Stimulated activated CD4-positive, alpha-beta T cell treated with anti-CD3 and anti-CD28 coated beads, Interleukin-2, amount 100 ng/mL, for 48 hours (primary cell): Measurements from ENCODE around the gene SMYD3.
"Not testable (repeated sequence)": the region's sequence is repeated elsewhere in the genome, so short reads cannot be mapped to it uniquely, and the experiment has no call there.

Experiments used
- DNase-seq, 2 donors: peaks; one replicate each; pipeline ENCODE4 v3.0.0-alpha.2; 2020

The SMYD3 gene

DNA sequence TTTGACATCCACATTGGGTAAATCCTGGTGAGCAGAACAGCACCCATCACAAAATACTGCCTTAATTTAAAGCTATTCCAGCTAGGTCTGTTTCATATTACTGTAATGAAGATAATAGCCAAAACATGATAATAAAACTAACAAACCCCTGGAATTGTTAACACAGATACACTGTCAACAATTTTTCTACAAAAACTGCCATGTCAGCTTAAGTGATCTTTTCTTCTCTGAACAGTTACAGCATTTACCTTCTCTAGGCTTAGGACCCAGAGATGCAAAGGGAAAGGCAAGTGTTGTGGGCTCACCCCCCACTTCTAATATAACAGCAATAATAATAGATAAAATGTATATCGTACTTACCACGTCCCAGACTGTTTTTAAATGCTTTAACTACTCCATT lies 92.1 kb downstream of the SMYD3 start:
- no peak for DNase-seq

DNA sequence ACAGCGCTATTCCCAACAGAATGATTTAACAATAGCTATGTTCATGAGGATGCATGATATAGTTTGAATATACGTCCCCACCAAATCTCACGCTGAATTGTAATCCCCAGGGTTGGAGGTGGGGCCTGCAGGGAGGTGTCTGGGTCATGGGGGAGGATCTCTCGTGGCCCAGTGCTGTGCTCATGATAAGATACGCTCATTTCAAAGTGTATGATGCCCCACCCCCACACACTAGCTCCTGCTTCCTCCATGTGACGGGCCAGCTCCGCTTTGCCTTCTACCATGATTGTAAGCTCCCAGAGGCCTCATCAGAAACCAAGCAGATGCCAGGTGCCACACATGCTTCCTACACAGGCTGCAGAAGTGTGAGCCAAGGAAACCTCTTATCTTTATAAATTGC lies 93.6 kb downstream of the SMYD3 start:
- no peak for DNase-seq

DNA sequence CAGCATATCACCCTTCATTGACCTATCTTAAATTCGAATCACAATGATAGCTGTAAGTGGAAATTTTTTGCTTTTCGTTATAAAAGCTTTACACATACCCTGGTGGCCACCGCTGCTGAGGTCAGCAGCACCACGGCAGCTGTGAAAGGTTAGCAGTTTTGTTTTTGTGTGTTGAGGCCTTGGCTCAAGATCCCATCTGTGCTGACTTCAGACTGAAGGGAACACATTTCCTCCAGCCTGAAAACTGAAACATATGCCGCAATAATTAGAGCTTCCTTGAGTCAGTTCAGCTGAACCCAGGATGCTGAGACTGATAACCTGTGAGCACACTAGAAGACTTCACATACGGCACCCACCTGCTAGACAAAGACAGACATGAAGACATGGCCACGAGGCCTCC lies 103.0 kb downstream of the SMYD3 start:
- no peak for DNase-seq

DNA sequence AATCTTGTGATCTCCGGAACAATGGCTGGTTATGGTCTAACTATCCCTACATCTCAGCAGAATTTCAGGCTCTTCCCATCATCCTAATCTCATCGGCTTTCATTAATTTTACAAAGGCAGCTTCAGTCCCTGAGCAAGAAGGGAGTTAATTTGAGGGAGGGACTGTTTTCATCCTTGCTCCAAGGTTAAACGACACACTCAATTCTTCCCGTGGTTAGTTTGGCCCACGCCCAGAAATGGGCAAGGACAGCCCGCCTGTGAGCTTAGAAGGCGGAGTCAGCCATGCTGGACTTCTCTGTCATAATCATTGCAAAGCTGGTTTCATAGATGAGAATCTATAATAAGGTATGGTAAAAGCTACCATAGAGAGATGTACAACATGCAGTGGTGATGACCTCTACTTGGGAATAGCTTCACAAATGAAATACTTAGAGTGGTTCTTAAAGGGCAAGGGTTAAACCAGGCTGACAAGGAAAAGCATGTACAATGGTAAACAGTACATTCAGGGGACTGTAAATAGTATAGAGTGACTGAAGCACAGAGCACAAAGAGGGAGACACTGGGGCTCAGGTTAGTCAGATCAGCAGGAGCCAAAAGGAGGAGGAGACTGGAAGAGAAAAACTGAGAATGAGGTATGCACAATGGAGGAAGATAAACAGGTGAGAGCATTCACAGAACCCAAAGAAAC lies 108.8 kb downstream of the SMYD3 start:
- DNase-seq = no peak

DNA sequence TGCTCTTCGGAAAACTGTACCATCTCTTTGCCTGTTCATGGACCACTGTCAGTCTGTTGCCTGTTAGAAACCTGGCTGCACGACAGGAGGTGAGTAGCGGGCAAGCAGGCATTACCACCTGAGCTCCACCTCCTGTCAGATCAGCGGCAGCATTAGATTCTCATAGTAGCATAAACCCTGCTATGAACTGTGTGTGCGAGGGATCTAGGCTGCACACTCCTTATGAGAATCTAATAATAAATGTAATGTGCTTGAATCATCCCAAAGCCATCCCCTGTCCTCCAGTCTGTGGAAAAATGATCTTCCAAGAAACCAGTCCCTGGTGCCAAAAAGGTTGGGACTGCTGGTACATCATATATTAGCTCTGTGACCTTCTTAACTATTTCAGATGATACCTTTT lies 110.0 kb downstream of the SMYD3 start:
- DNase-seq = no peak

DNA sequence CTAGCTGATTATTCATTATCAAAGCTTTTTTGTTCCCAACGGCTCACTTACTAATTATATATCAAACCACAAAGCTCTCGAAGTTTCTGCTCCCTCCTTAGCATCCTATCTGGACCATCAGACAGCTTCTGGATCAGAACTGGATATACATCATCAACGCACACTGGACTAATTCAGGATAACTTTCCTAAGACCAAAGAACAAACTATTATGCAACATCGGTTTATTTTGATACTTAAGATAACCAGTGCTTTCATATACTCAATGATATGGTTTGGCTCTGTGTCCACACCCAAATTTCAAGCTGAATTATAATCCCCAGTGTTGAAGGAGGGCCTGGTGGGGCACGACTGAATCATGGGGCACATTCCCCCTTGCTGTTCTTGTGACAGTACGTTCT lies 110.8 kb downstream of the SMYD3 start:
- DNase-seq = no peak

DNA sequence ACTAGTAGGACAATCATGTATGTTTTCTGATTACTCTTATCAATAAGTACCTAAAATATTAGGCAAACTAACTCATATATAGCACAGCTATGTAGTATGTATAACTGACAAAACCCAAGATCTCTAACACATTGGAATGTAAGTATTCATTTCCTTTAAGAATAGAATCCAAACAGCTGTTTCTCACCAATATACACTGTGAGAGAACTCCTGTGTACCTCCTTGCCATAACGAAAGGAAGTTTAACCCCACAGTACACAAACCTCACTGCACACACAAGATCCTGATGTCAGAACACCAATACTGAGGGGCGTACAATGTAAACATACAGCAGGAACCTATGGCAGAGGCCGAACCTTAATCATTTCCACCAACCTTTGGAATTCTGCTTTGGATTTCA lies 113.0 kb downstream of the SMYD3 start:
- DNase-seq = no peak

DNA sequence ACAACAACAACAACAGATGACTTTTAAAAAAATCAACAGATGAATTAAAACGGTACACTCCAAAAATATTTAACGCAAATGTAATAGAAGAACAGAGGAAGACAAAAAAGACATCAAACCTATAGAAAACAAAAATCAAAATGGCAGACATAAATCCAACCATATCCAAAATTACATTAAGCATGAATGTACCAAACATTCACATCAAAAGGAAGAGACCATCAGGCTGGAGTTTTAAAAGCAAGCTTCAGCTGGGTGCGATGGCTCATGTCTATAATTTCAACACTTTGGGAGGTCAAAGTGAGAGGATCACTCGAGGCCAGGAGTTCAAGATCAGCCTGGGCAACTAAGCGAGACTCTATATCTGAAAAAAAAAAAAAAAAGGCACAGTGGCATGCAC lies 116.2 kb downstream of the SMYD3 start:
- DNase-seq = no peak

DNA sequence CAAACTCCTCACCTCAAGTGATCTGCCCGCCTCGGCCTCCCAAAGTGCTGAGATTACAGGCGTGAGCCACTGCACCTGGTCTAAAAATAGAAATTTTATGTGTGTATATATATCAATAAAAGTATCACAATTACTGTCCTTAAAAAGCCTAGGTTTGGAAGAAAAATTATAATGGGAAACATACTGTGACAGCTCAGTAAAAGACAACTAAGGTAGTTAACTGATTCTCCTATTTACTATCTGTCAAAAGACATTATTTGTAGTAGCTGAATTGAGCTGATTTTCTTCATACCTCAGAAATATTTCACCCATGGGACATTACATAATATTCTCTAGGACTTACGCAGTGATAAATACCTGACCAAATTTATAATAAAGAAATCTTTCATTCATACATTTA lies 122.5 kb downstream of the SMYD3 start:
- no peak for DNase-seq

DNA sequence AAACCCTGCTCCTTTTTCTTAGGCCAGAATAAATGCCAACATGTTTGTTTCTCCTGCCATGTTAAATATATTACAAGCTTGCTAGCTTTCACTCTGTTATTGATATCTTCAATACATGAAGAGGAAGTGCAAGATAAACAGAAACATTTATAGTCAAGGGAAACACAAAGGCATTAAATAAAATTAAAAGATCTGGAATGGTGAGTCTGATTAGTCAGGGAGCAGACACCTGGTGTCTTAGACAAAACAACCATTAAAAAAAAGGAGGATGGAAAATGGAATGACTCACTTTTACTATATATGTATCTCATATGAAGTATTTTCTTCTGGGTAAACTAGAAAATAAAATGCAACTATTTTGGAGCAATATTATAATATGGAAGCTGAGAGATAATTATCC lies 123.3 kb downstream of the SMYD3 start:
- DNase-seq = no peak

DNA sequence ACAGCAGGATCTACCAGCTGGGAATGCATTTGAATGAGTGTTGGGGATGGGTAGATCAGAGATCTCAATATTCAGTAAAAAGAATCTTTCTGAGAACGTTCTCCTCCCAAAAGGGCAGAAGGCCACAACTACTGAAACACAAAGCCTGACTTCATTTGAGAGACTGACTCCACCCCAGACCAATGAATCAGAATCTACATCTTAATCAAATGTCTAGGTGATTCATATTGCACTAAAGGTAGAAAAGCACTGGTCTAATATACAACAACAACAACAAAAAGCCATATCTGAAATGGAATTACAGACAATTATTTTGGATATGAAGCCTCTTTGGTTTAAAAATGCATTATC lies 123.9 kb downstream of the SMYD3 start:
- no peak for DNase-seq

DNA sequence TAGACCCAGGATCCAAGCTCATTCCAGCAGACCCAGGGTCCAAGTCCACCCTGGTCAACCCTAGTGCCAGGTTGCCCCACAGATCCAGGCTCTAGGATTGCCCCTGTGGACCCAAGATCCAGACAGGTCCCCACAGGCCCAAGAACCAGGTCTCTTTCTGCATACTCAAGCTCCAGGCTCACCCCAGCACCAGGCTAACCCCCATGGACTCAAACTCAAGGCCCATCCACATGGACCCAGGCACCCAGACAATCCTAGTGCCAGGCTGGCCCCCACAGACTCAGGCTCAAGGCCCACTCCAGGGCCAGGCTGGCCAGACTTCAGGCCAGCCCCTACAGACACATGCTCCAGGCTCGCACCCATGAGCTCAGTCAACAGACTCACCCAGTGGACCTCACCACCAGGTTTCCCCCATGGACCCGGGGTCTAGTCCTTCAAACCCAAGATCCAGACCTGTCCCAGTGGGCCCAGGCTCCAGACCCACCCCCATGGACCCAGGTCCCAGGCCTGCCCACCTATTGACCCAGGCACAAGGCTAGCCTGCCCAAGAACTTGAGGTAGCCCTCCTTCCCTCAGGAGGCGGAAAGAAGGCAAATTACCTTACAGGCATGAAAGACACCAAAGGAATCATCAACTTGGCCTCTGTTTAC lies 124.4 kb downstream of the SMYD3 start:
- DNase-seq = no peak

DNA sequence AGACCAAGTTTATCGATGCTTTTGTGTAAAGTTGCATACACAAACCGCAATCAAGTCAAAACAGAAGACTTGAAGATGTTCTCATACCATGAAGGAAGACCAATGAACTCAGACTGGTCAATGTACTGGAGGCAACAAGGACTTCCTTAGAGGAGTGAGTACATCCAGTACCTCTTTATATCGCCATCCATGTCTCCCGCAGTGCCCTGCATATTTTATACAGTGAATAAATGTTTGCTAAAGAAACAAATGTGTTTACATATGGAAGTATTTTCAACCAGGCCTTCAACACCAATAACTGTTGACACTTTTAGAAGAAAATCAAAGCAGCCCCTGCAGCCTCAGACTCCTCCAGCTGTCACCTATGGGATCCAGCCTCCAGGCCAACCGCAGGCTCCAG lies 125.6 kb downstream of the SMYD3 start:
- DNase-seq = no peak

DNA sequence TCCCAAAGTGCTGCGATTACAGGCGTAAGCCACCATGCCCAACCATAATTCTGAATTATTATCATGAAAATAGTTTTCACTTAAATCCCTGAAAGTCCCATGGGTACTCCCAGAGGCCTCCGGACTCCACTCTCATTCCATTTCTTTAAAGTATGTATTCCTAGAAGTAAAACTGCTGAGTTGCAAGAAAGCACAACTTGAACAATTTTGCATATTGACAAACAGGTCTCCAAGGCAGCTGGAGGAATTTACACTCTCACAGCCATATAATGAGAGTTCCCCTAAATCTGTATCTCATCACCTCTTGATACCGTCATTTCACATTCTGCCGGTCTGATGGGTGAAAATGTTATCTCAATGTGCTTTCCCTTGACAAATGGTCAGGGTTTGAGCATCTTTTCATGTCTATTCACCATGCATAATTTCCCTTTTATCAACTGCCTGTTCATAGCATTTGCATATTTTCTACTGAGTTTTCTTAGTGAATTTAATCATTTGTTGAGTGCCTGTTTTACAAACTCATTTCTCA lies 129.4 kb downstream of the SMYD3 start:
- no peak for DNase-seq

DNA sequence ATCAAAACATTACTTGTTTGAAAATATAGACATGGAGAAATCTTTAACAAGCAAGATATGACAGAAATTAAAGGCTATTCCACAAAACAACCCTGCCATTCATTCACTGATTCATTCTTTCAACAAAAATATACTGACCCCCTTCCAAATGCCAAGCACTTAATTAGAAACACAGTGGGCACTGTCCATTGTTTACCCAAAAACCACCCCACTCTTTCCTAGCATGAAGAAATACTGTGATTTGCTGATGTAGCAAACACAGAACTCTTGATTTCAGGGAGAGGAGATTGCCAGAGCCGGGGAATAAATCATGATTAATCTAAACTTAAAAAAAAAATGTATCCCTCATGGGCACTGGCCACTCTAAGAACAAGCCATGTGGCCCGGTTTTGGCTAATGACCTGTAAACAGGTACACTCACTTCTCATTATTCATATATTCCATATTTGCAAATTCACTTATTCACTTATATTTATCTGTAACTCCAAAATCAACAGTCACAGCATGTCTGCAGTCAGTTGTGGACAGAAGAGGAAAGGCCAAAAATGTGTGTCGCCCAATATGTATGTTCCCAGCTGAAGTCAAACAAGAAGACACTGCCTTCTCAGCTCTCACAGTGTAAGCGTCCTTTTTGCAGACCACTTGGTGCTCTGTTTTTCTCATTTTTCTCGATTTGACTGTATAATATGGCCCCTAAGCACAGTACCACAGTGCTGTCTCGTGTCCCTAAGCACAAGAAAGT lies 133.1 kb downstream of the SMYD3 start:
- no peak for DNase-seq

DNA sequence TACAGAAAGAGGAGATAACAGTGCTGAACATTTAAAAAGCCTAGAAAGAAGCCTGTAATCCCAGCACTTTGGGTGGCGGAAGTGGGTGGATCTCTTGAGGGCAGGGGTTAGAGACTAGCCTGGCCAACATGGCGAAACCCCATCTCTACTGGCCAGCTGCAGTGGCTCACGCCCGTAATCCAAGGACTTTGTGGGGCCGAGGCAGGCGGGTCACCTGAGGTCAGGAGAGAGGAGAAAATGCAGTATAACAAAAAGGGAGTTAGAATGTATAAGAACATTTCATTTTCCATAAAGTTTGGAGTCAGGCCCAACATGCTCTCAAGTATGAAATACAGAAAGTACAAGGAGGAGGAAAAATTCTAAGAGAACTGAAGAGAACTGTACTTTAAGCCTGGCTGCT lies 134.5 kb downstream of the SMYD3 start:
- DNase-seq = no peak

DNA sequence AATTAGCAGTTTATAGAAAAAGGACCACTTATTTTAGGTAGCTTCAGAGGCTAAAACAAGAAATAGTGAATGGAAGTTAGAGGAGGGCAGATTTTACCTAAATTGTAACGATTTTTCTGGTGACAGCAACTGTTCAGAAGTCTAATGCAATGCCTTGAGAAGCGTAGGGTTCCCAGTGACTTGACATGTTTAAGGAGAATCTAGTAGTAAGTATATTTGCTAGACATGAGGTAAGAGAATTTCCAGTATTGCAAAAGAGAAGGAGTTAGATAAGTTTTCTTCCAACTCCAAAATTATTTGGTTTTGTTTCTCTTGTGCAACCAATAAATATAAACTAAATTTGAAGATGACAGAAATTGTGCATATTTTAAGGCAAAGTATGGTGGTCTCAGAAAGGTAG lies 140.0 kb downstream of the SMYD3 start:
- DNase-seq = no peak

DNA sequence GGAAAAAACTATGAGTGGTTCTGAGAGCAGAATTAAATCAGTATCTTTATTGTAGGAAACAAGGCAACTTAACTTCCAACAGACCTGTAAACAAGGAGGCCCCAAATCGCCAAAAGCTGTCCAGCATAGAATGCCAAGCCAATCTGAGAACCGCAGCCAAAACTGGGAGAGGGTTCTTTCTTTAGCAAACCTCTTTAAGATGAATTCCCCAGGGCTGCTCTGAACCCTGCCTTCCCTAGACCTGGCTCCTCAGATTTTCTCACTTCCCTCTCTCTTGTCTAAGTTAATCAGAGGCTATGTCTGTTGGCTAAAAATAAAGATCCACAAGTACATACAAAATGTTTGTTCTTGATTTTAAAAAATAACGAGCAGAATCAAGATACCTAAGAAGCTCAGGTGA lies 141.4 kb downstream of the SMYD3 start:
- DNase-seq = no peak

DNA sequence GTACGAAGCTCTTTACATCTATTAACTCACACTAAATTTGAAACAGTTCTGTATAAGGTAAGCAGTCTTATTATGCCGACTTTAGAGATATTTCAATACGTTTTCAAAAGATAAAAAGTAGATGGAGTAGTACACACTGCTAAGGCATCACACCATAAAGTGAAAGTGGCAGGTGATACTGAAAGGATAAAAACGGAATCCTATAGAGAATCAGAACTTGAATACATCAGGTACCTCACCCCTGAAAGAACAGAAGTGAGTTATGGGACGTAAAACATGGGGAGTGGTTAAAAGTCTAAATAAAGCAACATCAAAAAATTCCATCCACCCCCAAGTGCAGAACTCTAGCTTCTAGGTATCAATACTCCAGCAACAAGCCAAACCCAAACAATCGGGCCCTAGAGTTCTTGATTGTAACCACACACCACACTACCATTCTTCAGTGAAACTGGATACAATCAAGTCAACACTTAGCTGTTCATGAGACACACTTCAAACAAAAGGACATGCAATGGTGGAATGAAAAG lies 142.6 kb downstream of the SMYD3 start:
- no peak for DNase-seq

DNA sequence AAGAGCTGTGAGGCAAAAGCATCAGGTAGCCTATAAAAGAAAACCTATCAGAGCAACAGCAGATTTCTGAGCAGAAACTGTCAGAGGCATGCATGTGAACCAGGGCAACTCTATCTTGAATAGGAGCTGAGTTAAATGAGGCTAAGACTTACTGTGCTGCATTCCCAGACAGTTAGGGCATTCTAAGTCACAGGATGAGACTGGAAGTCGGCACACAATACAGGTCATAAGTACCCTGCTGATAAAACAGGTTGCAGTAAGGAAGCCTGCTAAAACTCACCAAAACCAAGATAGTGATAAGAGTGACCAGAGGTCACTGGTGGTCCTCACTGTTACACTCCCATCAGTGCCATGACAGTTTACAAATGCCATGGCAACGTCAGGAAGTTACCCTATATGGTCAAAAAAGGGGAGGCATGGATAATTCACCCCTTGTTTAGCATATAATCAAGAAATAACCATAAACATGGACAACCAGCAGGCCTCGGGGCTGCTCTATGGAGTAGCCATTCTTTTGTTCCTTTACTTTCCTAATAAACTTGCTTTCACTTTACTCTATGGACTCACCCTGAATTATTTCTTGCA lies 150.0 kb downstream of the SMYD3 start:
- not testable (repeated sequence) for DNase-seq

DNA sequence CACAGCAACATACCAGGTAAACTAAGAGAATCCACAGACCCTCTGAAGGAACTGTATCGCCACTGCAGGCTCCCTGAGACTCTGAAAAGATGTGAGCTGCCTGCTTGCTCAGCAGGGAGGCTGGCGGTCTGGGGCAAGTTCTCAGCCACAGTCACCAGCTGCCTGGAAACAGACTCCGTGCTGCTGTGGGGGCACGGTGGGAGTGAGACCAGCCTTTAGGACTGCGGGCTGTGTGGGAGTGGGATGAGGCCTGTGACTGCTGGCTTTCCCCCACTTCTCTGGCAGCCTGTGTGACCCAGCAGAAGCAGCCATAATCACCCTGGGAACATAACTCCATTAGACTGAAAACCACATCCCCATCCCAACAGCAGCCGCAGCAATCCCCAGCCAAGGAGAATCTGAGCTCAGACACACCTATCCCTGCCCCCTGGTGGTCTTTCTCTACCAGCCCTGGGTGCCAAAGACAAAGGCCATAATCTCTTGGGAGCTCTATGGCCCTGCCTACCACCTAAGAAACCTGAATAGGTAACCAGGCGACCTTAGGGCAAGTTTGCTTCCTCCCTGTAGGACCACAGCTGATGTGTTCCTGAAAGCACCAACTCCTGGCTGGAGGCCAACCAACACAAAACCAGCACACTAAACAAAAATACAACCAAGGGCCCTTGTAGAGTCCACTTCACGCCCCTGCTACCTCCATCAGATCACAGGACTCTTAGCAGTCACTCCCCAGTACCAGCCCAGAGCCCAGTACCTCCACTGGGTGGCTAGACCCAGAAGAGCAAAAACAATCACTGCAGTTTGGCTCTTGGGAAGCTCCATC lies 151.5 kb downstream of the SMYD3 start:
- no peak for DNase-seq

DNA sequence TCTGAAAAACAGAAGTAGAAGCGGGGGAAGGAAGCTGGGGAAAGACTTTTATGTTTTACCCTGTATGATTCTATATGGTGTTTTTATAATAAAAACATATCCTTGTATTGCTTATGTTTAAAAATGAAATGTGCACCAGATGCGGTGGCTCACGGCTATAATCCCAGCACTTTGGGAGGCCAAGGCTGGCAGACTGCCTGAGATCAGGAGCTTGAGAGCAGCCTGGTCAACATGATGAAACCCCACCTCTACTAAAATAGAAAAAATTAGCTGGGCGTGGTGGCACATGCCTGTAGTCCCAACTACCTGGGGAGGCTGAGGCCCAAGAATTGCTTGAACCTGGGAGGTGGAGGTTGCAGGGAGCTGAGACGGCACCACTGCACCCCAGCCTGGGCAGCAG lies 155.4 kb downstream of the SMYD3 start:
- no peak for DNase-seq

DNA sequence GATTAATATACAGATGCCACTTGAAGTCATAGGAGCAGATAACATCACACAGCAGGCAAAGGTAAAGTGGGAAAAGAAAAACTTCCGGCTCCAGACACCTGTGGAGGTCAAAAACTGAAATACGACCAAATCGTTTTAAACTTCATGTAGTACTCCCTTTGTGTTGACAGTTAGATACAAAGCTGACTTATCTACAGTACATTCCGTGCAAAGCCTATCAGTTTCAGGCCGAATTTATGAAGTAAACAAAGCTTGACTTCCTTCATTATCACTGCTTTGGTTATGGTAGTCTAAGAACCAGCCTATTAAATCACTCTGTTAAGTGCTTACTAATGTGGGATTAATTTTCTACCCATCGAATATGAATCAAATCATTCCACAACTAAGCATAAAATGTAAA lies 156.3 kb downstream of the SMYD3 start:
- DNase-seq = no peak
